ENCODE results near the gene ITGB7. TPM values are rescaled to one million over a fixed set of nuclear protein-coding genes. Genes with fewer than 3 reads are reported as not detected.
"Not testable (repeated sequence)": the region's sequence is repeated elsewhere in the genome, so short reads cannot be mapped to it uniquely, and the experiment has no call there.

The ITGB7 gene
- total and polyA plus RNA-seq, 2 of the 4 experiments (the other 2 are of a cell fraction): 0.18 to 0.44 TPM

DNA sequence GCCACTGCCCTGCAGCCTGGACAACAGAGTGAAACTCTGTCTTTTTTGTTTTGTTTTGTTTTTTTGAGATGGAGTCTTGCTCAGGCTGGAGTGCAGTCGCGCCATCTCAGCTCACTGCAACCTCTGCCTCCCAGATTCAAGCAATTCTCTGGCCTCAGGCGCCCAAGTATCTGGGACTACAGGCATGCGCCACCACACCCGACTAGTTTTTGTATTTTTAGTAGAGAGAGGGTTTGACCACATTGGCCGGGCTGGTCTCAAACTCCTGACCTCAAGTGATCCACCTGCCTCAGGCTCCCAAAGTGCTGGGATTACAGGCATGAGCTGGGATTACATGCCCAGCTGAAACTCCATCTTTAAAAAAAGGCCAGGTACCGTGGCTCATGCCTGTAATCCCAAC lies 4.7 kb downstream of the ITGB7 start:
- H2BK20ac ChIP-seq (ENCODE audit: low read depth, low read length); H3K27me3 ChIP-seq (ENCODE audit: control insufficient read depth, insufficient read depth, low read length); in situ Hi-C loops (cut with MboI; ENCODE audit: low sequenced_read_pairs); BruUV-seq (replicated peaks); H3K4me2 ChIP-seq (ENCODE audit: low read depth, low read length); H3K4me3 ChIP-seq (ENCODE audit: insufficient read depth, low read depth, low read length); H3K14ac ChIP-seq (replicated peaks; ENCODE audit: low read depth, low read length); POLR2A ChIA-PET (ENCODE audit: unreplicated experiment); H3K36me3 ChIP-seq (ENCODE audit: control insufficient read depth, insufficient read depth, low read length); H3K18ac ChIP-seq (ENCODE audit: low read depth, low read length); H4K8ac ChIP-seq (ENCODE audit: low read depth in 2 of 2, low read length in 2 of 2); DNase-seq; H2BK15ac ChIP-seq (ENCODE audit: low read depth, low read length); H2BK5ac ChIP-seq (ENCODE audit: low read depth, low read length, poor library complexity, severe bottlenecking); H3K4me1 ChIP-seq (ENCODE audit: control insufficient read depth, insufficient read depth, low read length); ATAC-seq (ENCODE audit: low read depth); H2AFZ ChIP-seq (replicated peaks; ENCODE audit: low read length, poor library complexity); H4K91ac ChIP-seq (ENCODE audit: insufficient read depth, low read depth, low read length); H3K9ac ChIP-seq (ENCODE audit: low read depth, low read length); H3K23ac ChIP-seq (ENCODE audit: low read depth, low read length); dilution Hi-C loops (cut with HindIII; ENCODE audit: low sequenced_read_pairs, unreplicated experiment); H3K27ac ChIP-seq (ENCODE audit: insufficient read depth, low read length); intact Hi-C loops (cut with micrococcal nuclease); H4K20me1 ChIP-seq (ENCODE audit: insufficient read depth, low read length); H2BK120ac ChIP-seq (ENCODE audit: low read depth, low read length); CTCF ChIA-PET; H3K79me1 ChIP-seq (ENCODE audit: low read depth in 1 of 2, low read length in 2 of 2); H2AK5ac ChIP-seq (ENCODE audit: low read depth, low read length); H3K56ac ChIP-seq (ENCODE audit: extremely low read depth, insufficient read depth, low read length); H3K4ac ChIP-seq (ENCODE audit: low read depth, low read length); H4K5ac ChIP-seq (ENCODE audit: low read depth, low read length); H3K9me3 ChIP-seq (ENCODE audit: control insufficient read depth, insufficient read depth, low read length); H2AK9ac ChIP-seq (replicated peaks; ENCODE audit: low read depth, low read length, poor library complexity): not testable (repeated sequence)
- WGBS, 2 experiments (ENCODE audit: extremely low coverage in 2 of 2, insufficient read length in 1 of 2): 60% methylated on average over 1 of the region's 7 CpGs; no CpG with 5 or more reads in 1 of the 2 experiments
- peaks cover 16% of the 10 kb centered on the region for H3K9me1 ChIP-seq (ENCODE audit: insufficient read depth, low read length)
